Loucy (cell line): ENCODE data around the gene GATA5.

Experiments used
- H2AFZ ChIP-seq: fragments of 200-600 bp; sonication (generic); 2 replicates; pipeline ENCODE4 v1.6.0; 2016; ENCODE audit warnings: antibody characterized with exemption, mild to moderate bottlenecking, low read length, moderate library complexity
- H3F3A ChIP-seq: fragments of 200-600 bp; 2 replicates; pipeline ENCODE4 v1.6.0; 2016; ENCODE audit warnings: antibody characterized with exemption, low read depth, mild to moderate bottlenecking
- H3K27me3 ChIP-seq: fragments of 200-600 bp; sonication (generic); 2 replicates; pipeline ENCODE4 v1.6.1; 2014; ENCODE audit warnings: low read length, mild to moderate bottlenecking; ENCODE audit not compliant: insufficient read depth, poor library complexity, severe bottlenecking
- H3K36me3 ChIP-seq: fragments of 200-600 bp; sonication (generic); 2 replicates; pipeline ENCODE4 v1.6.1; 2016; ENCODE audit warnings: low read length; ENCODE audit not compliant: insufficient read depth
- H3K4me1 ChIP-seq: fragments of 200-600 bp; sonication (generic); 2 replicates; pipeline ENCODE4 v1.5.1; 2014; ENCODE audit warnings: low read length, mild to moderate bottlenecking; ENCODE audit not compliant: insufficient read depth, poor library complexity, severe bottlenecking
- H3K4me2 ChIP-seq: fragments of 200-600 bp; sonication (generic); 2 replicates; pipeline ENCODE4 v1.6.0; 2014; ENCODE audit warnings: antibody characterized with exemption, low read length, low read depth, mild to moderate bottlenecking; ENCODE audit not compliant: poor library complexity, severe bottlenecking
- H3K4me3 ChIP-seq: fragments of 200-600 bp; sonication (generic); 2 replicates; pipeline ENCODE4 v1.5.1; 2014; ENCODE audit warnings: low read length, mild to moderate bottlenecking, mixed read lengths; ENCODE audit not compliant: poor library complexity, severe bottlenecking
- H3K79me2 ChIP-seq: fragments of 200-600 bp; sonication (generic); 2 replicates; pipeline ENCODE4 v1.6.1; 2014; ENCODE audit warnings: low read length; ENCODE audit not compliant: insufficient read depth
- H3K9ac ChIP-seq: fragments of 200-600 bp; sonication (generic); 2 replicates; pipeline ENCODE4 v1.6.0; 2014; ENCODE audit warnings: mild to moderate bottlenecking, low read depth, low read length, moderate library complexity; ENCODE audit not compliant: poor library complexity, severe bottlenecking
- H3K9me2 ChIP-seq: fragments of 200-600 bp; sonication (generic); replicated peaks from 2 replicates; pipeline ENCODE4 v1.6.1; 2016; ENCODE audit warnings: low read depth, low read length, mixed read lengths
- H3K9me3 ChIP-seq: fragments of 200-600 bp; sonication (generic); 2 replicates; pipeline ENCODE4 v1.6.1; 2014; ENCODE audit warnings: mild to moderate bottlenecking, antibody characterized with exemption, low read length, low read depth; ENCODE audit not compliant: insufficient read depth
- H4K20me1 ChIP-seq: fragments of 200-600 bp; sonication (generic); 2 replicates; pipeline ENCODE4 v1.6.0; 2014; ENCODE audit warnings: antibody characterized with exemption, low read length, mild to moderate bottlenecking; ENCODE audit not compliant: insufficient read depth, poor library complexity, severe bottlenecking
- CTCF ChIP-seq: fragments of 200-600 bp; sonication (generic); conservative IDR thresholded peaks from 2 replicates; pipeline ENCODE4 v1.5.1; 2014; ENCODE audit warnings: mild to moderate bottlenecking, antibody characterized with exemption, low read length
- EZH2phosphoT487 ChIP-seq: fragments of 200-600 bp; IDR thresholded peaks from 2 replicates; pipeline ENCODE4 v1.6.1; 2018; ENCODE audit warnings: antibody characterized with exemption, mild to moderate bottlenecking, moderate library complexity, borderline replicate concordance

GATA5 gene

GRCh38 chr20:62474604-62475026 lies 1.2 kb downstream of the GATA5 start:
- no peak overlapping the region for H3K9ac ChIP-seq
- no peaks in the 10 kb centered on the region for H3K36me3 ChIP-seq
- no peaks in the 10 kb centered on the region for H3K79me2 ChIP-seq
- H3K9me3 ChIP-seq = no peaks in the 10 kb centered on the region
- no peak overlapping the region for H3K4me3 ChIP-seq
- no peaks in the 10 kb centered on the region for H4K20me1 ChIP-seq
- peaks cover 5% of the 10 kb centered on the region for H3K4me1 ChIP-seq
- H3F3A ChIP-seq = no peaks in the 10 kb centered on the region
- H3K27me3 ChIP-seq = no peaks in the 10 kb centered on the region
- TF ChIP-seq EZH2phosphoT487 = no peak
- TF ChIP-seq CTCF = no peak
- no peak overlapping the region for H2AFZ ChIP-seq
- no peak overlapping the region for H3K4me2 ChIP-seq
- no peaks in the 10 kb centered on the region for H3K9me2 ChIP-seq

GRCh38 chr20:62473717-62474603 lies 1.8 kb downstream of the GATA5 start:
- Histone ChIP-seq H3K4me2 (no peak overlapping the region), H3K9me3 (no peaks in the 10 kb centered on the region), H3K4me3 (no peak overlapping the region), H3K36me3 (no peaks in the 10 kb centered on the region), H3K9ac (no peak overlapping the region), H3K79me2 (no peaks in the 10 kb centered on the region), H2AFZ (no peak overlapping the region), H3F3A (no peaks in the 10 kb centered on the region), H4K20me1 (no peaks in the 10 kb centered on the region), H3K27me3 (no peaks in the 10 kb centered on the region), H3K9me2 (no peaks in the 10 kb centered on the region), H3K4me1 (no peaks in the 10 kb centered on the region)
- no peak for TF ChIP-seq EZH2phosphoT487
- no peak for TF ChIP-seq CTCF

GRCh38 chr20:62472941-62473585 lies 2.7 kb downstream of the GATA5 start:
- H3F3A ChIP-seq = no peaks in the 10 kb centered on the region
- no peaks in the 10 kb centered on the region for H3K27me3 ChIP-seq
- H3K9me3 ChIP-seq = no peaks in the 10 kb centered on the region
- no peaks in the 10 kb centered on the region for H3K36me3 ChIP-seq
- no peaks in the 10 kb centered on the region for H3K4me1 ChIP-seq
- TF ChIP-seq CTCF (no peak), EZH2phosphoT487 (no peak)
- H3K9me2 ChIP-seq = no peaks in the 10 kb centered on the region
- H3K4me2 ChIP-seq = no peak overlapping the region
- H2AFZ ChIP-seq = no peak overlapping the region
- no peaks in the 10 kb centered on the region for H4K20me1 ChIP-seq
- no peak overlapping the region for H3K9ac ChIP-seq
- H3K79me2 ChIP-seq = no peaks in the 10 kb centered on the region
- H3K4me3 ChIP-seq = no peak overlapping the region
